Bronchus fibroblast of lung (primary cell): ENCODE results near the gene DCANP1. TPM values are rescaled to one million over a fixed set of nuclear protein-coding genes. Genes with fewer than 3 reads are reported as not detected.

ENCODE experiments used
- total RNA-seq: library from RNA; depleted of rRNA; stranded (reverse); fragments of >200 nt; gene quantifications from 2 replicates; pipeline ENCODE4 v1.2.3, GENCODE V29; 2015

DCANP1 gene, protein sequence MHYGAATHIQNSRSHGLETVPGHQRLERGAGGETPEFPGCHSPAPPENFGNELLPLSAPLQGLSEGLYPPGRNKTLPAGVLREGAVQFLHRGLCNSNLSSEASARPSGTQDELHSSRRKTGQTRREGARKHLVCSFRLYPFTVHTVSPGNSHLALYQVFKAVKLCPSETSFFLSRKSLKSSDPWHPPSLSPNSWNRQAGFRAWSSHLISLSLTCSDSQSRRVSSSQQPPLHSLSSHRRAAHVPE
- total RNA-seq: not detected in 2 replicates

DNA sequence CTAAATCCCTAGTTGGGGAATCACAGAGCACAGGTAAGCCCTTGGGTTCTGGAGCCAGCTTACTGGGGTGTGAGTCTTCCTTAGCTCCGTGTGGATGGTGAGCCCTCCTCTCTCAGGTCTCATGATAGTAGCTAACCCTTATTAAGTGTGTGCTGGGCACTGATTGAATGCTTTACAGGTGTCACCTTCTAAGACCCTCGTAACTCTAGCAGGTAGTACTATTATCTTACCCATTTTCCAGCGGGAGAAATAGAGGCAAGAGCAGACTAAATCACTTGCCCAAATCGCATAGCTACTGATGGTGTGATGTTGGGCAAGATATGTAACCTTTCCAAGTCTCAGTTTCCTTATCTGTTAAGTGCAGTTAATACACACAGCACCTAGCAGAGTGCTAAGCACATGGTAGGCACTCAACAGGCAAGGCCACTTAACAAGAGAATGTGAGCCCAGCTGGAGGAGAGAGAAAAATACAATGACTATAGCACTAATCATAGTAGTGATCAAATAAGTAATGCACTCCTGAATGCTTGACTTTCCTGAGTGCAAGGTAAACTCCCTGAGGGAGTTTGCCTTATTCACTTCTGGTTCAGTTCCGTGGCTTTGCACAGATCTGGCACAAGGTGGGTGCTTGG lies at the start of gene DCANP1:
Gene DCANP1, minus strand, starts transcription at position 51 of the 632 bp plus-strand sequence. CDS start 240 bp downstream, outside the sequence.

DNA sequence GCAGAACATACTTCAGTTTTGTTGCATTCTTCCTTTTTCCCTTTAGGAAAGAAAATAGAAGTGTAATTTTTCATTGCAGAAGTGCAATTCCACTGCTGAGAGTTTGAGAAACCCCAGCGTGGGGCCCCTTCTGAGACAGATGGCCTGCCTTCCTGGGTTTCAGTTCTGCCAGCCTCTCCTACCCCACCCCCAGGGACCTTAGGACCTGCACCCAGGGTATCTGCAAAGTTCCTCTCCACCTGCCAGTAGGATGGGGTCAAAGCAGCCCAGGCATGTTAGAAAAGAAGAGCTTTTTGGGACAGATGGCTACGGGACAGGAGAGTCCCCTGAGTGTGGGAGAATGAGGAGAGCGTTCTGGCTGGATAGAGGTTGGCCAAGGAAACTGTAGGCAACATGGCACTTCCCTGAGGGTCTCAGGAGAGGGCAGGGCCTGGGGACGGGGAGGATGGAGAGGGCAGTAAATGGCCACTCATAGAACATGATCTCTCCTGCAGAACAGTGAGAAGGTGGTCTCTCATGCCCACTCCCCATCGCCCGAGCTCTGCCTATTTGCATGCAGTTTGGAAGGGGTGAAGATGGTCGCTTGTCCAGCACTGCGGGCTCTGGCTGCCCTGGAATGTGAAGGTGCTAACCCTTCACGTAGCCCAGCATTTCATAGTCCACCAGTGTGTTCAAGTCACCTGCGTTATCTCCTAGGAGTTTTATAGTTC lies 5.3 kb upstream of the DCANP1 start, which contains the start of gene TIFAB:
Gene TIFAB, minus strand, starts transcription at position 31 of the 710 bp plus-strand sequence. CDS start 2,412 bp downstream, outside the sequence.

DNA sequence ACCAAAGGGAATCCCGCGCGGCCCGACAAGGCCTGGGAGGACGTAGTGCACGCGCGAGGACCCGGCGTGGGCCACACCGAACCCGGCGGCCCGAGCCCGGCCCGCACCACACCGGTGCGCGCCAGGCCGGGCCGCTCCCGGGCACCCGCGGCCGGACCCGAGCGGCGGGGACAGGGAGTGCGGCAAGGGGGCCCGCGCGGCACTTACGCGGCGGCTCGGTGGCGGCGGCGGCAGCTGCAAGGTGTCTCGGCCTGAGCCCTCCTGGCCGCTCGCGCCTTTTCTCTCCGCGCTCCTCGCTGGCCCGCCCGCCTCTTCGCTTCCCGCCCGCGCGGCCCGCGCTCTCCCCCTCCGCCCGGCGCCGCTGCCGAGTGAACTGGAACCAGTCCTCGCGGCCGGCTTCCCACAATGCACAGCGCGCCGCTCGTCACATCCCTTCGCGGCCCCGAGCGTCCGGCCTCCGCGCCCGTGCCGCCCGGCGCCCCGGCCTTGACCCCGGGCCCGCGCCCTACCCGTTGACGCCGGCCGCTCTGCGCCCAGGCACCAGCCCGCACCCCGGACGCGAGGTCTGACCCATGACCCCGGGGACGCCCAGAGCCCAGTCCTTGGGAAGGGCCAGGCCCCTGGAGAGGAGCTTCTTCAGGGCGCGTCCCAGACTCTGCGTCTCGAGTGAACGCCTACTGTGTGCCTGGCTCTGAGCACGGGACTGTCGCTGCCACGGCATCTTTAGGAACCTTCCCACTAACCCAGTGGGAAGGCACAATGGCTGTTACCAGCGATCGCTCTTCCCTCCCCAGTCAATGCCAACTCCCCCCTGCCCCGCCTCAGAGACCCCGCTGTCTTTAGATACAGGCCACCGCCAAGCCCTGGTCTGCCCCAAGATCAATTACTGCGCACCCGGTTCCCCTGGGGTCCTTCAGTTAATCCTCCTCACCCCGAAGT lies 48.0 kb downstream of the DCANP1 start, which contains the start of gene MACROH2A1:
Gene MACROH2A1, minus strand, starts transcription at position 377 of the 939 bp plus-strand sequence. CDS start 10,138 bp downstream, outside the sequence.

Other genes starting within 250 kb of the DCANP1 start
- gene MACROH2A1, start 48.1 kb downstream of the DCANP1 start, total RNA-seq: 226 and 227 TPM in 2 replicates
- gene TIFAB, start 5.0 kb upstream of the DCANP1 start, total RNA-seq: not detected in 2 replicates
- gene NEUROG1, start 88.6 kb upstream of the DCANP1 start, total RNA-seq: not detected in 2 replicates
- gene CXCL14, start 131.6 kb upstream of the DCANP1 start, total RNA-seq: not detected in 2 replicates